Glomerular endothelial cell (primary cell): ENCODE measurements around the gene EEPD1. TPM values are rescaled to one million over a fixed set of nuclear protein-coding genes. Genes with fewer than 3 reads are reported as not detected.
"Not testable (repeated sequence)": the region's sequence is repeated elsewhere in the genome, so short reads cannot be mapped to it uniquely, and the experiment has no call there.

Experiments used
- DNase-seq: peaks from one replicate; pipeline ENCODE4 v3.0.0-alpha.2; 2011; ENCODE audit warnings: low read depth, low spot score; ENCODE audit errors: extremely low read depth
- total RNA-seq: library from RNA; depleted of rRNA; stranded (reverse); fragments of >200 nt; gene quantifications from 2 replicates; pipeline ENCODE4 v1.2.3, GENCODE V29; 2015

EEPD1 gene
- 4.7 and 6.2 TPM in 2 replicates for total RNA-seq

DNA sequence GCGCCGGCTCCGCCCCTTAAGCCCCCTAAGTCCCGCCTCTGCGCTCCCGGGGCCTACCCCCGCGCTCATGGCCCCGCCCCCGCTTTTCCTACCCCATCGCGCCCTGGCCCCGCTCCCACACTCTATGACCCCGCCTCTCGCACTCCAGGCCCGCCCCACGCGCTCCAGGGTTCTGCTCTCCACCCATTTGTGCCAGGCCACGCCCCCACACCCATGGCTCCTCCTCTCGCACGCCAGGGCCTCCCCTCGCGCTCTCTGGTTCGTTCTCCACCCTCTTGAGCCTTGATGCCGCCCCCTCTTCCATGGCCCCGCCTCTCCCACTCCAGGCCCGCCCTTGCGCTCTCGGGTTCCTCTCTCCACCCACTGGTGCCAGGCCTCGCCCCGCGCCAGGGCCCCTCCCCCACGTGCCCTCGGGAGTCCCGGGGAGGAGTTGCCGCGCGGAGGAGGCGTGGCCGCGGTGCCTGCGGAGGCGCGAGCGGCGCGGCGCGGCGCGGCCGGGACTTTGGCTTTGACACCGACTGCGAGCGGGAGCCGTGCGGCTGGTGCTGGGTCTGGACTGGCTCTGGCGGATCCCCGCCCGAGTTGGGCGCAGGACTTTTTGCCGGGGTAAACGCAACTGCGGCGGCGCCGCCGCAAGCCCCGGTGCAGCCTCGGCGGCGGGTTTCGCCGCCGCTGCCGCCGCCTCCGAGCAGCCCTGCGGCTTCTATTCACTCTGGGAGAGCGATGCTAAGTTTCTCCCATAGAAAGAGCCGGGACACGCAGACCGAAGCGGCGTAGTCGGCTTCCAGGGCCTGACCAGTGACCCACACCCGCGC is at the start of gene EEPD1:
Gene EEPD1, plus strand, starts transcription at position 499 of the 815 bp plus-strand sequence. CDS start 1,071 bp downstream, outside the sequence.
- peak; percentile 81 for DNase-seq

DNA sequence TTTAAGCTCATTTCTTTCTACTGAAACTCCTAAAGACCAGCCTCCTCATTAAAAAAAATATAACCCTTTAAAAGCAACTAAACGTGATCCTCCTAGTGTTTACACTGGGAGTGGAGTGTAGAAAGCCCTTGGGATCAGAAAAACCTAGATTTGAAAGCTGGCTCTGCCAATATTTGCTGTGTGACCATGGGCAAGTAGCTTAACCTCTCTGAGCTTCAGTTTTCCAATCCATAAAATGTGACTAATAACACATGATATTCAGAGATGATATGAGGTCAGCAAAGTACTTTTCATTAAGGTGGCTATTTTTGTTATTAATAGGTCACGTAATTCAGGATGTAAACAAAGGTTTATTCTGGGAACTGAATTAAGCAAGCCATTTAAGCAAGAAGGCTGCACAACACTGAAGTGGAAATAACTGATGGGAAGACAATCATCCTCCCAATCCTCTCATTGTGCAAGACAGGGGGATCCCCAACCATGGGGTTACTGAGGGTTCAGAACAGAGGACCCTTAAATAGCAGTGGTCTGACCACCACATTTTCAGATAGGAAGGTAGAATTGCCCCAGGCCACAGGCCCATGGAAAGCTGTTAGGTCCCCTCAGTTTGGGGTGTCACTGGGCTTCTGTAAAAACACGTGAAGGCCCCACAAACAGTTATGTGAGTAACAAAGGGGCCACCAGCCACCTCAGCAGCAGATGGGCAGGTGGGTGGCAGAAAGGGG is 49.1 kb upstream of the EEPD1 start:
- no peak for DNase-seq

DNA sequence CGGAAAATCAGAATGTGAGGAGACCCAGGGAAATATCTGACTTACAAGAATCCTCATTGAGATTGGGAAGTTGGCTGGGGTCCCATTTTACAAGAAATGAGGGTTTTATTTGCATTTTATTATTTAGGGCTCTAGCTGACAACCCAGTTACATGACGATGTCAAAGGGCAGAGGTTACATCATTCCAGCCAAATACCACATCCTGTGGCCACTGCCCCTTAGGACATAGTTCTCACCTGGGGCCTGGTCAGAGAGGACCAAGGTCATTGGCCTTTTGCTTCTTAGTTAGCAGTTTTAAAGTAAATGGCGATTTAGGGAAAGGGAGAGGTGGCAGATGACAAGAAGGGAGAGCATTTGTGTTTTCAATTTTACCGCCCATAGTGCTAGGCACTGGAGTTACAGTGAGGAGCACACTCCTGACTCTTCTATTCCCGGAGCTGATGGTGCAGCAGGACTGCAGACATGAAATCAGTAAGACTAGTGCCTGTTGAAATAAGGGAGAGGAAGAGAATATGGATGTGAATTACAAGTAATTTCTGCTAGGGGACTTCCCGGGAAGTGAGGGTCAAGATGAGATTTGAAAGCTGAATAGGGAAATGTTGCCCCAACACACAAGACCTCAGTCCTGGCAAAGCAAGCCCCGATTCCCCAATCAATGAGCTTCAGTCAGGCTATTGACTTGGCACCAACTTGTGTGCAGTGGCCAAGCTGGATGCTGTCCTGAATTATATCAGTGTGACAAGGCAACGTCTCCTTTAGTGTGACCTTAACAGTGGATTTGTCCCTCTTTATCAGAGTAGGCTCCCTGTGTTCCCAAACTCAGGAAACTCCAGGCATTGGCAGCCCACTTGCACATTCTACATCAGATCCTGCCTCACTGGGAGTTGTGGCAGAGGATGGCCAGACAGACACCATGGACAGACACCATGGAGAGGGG is 45.8 kb upstream of the EEPD1 start:
- not testable (repeated sequence) for DNase-seq

DNA sequence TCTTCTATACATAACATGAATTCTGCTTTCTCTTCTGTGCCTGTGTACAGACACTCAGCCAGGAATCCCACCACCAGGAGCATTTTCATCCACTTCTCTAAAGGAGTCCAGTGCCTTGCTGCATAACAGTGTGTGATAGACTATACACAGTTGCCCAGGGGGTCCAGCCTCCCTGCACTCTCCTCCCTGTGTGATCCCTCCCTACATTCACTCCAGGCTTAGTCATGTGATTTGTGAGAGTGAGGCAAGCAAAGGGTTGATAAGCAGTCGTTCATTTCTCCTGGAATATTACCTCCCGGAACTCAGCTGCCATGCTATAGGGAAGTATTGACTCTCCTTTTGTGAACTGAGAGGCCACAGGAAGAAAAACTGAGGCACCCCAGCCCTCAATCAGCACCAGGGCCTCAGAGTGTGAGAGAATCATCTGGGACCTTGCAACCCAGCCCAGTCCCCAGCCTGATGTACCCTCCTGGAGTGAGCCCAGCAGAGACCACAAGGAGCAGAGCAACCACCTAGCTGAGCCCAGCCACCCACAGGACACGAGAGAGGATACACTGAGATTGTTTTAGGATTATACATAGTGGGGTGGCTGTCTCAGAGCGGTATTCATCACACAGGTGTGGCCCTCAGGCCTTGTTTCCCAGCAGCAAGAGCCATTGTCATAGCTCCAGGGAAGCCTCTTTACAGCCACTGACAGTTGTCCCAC is 45.0 kb upstream of the EEPD1 start:
- no peak for DNase-seq

DNA sequence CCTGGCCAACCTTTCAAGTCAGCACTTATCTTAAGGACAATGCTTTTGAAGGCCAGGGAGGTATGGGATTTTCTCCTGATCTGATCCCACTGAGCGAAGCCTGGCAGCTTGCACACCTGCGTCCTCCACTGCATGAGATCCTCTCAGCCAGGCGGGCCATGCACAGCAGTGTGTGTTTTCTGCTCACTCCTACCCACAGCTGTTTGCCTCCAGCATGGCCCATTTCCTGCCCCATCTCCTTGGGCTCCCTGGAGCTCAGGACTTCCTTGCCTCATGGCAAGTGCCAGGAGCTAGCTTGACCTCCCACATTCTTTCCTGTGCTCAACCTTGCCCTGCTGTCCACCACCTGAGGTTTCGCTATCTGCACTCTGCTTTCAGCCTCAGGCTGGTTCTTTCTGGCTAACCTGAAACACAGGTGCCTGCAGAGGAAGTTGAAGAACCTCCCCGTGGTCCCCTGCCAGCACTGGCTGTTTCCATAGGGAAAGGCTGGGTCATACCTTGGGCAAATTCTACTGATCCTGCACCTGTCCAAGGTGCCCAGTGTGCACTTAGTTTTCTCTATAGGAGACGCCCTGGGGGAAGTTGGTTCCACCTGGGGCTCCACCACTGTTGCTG is 43.9 kb upstream of the EEPD1 start:
- no peak for DNase-seq

DNA sequence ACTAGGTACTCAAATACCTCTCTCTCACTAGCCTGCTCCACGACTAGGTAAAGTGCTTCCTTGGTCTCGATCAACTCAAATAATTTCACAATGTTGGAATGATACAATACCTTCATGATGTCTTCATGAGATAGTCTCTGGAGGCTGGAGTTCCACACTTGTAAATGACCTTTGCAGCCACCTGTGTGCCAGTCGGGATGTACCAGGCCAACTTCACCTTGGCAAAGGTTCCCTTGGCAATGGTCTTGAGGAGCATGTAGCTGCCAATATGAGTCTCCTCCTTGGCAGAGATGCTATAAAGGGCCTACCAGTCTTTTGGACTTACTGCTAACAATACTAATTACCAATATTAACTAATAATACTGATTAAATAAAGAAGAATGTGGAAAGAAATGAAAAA is 42.5 kb upstream of the EEPD1 start:
- DNase-seq, result no peak

DNA sequence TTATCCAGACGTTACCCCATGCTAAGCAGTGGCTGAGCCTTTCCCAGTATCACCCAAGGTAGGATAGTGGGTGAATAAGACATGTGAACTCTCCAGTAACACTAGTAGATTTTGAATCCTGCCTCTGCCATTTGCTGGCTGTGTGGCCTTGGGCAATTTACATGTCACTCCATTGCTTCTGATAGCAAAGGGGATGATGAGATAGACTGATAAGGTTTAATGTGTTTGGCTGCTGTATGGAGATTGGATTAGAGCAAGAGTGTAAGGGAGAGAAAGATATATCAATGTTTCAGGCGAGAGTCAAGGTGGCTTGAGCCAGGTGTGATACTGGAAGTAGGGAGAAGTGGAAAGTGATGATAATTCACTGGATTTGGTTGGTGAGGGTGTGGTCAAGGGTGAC is 40.1 kb upstream of the EEPD1 start:
- DNase-seq, result no peak

DNA sequence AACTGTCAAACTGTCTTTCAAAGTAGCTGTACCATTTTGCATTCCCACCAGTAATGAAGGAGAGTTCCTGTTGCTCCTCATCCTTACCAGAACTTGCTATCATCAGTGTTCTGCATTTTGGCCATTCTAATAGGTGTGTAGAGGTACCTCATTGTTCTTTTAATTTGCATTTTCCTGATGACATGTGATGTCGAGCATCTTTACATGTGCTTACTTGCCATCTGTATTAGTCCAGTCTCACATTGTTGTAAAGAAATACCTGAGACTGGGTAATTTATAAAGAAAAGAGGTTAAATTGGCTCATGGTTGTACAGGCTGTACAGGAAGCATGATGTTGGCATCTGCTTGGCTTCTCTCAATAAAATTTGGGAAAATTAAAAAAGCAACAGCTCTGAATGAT is 38.7 kb upstream of the EEPD1 start:
- DNase-seq, result no peak

DNA sequence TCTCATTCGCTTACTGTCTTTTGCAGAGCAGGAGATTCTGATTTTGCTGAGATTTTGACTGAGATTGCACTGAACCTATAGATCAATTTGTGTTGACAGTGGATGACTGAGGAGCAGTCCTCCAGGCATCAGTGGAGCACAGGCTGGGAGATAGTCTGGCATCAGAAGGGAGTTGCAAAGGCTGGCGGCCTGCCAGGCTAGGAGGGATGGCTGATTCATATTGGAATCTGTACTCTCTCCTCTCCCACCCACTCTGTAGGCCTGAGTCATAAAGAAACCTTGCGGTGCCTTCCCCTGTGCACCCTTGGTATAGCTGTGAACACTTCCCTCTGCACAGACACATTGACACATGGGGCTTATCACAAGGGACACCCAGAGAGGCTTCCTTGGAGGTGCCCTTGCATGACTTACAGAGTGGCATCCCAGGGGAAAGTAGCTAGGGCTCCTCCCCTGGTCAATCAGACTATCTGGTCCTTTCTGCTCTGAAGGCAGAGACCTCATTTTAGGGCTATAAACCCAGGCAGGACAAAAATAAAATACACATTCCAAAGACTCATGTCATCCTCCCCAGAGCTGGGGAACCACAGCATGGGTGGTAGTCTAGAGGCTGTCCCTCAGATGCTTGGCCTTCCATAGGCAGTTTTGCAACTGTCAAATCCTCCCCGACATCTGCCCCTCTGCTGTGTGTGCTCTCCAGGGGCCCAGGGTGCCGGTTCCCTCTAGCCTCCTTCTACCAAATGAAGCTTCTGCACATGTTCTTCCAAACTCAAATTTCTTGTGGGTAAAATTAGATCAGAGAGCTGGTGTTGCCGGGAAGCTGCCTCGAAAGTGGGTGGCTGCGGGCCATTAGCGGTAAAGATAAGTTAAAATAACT is 37.4 kb upstream of the EEPD1 start:
- DNase-seq, result peak; percentile 52

DNA sequence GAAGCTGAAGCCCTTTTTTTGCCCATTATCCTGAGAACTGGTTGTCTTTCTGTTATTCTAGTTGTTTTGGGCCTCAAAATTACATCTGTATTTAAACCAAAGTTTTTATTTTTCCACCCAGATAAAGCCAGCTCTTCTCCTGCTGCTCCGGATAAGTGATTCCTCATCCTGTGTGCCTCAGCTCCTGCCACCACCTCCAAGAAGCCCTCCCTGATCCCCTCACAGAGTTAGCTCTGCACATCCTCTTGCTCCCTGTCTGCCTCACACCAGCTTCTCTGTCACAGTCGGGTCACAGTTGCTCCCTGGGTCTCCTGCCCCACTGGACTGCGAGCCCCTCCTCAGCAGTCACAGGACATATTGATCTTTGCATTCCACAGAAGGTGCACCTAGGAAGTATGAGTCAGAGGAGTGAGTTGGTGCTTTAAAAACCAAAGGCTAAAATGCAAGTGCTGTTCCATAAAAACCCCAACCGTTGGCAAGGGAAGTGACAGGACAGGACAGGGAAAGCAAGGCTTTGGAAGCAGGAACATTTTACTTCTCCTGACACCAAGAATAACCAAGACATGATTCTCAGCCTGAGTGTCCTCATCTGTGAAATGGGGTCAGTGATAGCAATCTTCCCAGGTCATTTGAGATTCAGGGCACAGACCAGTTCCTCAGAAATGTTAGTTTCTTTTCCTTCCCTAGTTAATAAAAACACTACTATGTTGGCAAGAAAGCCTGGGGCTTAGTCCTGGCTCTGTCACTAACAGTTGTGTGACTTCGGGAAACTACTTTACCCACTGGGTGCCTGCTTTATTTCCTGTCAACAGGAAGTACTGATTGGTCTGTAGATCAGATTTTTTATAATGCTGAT is 36.5 kb upstream of the EEPD1 start:
- no peak for DNase-seq

DNA sequence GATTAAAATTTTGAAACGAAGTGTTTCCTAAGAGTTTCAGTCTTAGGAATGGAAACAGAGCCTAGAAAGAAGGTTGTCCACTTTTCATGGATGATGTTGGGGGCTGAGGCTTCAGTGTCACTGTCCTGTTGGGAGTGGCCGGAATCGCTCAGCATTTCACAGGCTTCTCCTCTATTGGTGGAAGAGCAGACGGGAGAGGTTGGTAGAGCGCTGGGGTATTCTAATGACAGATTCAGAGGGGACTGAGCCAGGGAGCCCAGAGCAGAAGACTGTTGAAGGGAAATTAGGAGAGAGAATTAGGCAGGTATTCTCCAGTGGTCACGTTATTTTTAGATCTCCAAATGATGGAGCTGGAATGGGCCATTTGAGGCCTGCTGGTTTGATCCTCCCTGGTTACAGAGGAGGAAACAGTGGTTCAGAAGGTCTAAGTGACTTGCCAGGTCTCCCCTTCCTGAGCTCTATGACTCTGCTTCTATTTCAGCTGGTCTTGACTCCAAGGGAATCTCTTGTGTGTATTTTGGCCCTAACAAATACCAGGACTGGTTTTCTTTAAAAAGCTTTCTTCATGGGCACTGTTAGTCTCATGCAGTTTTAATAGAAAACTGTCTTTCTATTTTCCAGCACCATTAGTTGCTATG is 35.7 kb upstream of the EEPD1 start:
- no peak for DNase-seq

DNA sequence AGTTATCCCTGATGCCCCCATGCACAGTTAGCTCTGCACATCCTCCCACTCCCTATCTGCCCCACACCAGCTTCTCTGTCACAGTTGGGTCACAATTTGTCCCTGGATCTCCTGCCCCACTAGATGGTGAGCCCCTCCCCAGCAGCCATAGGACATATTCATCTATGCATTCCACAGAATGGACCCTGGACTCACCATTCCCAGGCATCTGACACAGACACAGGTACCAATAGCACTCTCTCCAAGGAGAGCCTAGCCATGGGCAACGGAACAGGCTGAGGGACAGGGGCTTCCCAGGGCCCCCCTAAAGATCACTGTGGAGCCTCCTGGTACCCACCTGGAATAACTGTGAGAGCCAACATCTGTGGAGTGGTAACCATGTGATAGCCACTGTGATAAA is 34.7 kb upstream of the EEPD1 start:
- no peak for DNase-seq

DNA sequence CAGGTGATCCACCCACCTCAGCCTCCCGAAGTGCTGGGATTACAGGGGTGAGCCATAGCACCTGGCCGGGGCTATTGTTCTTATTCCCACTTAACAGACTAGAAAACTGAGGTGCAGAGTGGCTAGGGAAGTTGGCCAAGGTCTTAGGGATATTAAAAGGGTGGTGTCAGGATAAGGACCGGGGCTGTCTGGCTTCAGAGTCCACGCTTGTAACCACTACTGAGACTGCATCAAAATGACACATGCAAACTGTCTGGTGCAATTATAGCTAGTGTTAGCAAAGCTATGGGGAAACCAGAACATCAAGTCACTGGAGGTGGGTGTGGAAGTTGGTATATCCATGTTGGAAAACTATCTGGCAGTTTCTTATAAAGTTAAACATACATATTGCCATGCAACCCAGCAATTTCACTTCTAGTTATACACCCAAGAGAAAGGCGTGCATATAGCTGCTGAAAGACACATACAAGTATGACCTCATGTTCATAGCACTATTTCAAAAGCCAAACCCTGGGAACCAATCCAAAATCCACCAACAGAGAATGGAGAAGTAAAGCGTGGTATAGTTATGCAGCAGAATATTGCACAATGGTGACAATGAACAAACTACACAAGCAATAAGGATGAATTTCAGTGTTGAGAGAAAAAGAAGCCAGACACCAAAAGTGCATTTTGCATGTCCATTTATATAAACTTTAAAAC is 33.9 kb upstream of the EEPD1 start:
- DNase-seq, result no peak

DNA sequence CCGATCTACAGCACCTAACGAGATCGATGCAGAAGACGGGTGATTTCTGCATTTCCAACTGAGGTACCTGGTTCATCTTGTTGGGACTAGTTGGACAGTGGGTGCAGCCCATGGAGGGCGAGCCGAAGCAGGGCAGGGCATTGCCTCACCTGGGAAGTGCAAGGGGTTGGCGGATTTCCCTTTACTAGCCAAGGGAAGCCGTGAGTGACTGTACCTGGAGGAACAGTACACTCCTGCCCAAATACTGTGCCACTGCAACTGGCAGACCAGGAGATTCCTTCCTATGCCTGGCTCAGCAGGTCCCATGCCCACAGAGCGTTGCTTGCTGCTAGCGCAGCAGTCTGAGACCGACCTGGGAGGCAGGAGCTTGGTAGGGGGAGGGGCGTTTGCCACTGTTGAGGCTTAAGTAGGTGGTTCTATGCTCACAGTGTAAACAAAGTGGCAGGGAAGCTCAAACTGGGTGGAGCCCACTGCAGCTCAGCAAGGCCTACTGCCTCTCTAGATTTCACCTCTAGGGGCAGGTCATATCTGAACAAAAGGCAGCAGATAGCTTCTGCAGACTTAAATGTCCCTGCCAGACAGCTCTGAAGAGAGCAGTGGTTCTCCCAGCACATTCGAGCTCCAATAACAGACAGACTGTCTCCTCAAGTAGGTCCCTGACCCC is 32.9 kb upstream of the EEPD1 start:
- DNase-seq, result not testable (repeated sequence)

DNA sequence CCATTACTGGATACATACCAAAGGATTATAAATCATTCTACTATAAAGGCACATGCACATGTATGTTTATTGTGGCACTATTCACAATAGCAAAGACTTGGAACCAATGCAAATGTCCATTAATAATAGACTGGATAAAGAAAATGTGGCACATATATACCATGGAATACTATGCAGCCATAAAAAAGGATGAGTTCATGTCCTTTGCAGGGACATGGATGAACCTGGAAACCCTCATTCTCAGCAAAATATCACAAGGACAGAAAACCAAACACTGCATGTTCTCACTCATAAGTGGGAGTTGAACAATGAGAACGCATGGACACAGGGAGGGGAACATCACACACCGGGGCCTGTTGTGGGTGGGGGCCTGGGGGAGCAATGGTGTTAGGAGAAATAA is 27.4 kb upstream of the EEPD1 start:
- not testable (repeated sequence) for DNase-seq

DNA sequence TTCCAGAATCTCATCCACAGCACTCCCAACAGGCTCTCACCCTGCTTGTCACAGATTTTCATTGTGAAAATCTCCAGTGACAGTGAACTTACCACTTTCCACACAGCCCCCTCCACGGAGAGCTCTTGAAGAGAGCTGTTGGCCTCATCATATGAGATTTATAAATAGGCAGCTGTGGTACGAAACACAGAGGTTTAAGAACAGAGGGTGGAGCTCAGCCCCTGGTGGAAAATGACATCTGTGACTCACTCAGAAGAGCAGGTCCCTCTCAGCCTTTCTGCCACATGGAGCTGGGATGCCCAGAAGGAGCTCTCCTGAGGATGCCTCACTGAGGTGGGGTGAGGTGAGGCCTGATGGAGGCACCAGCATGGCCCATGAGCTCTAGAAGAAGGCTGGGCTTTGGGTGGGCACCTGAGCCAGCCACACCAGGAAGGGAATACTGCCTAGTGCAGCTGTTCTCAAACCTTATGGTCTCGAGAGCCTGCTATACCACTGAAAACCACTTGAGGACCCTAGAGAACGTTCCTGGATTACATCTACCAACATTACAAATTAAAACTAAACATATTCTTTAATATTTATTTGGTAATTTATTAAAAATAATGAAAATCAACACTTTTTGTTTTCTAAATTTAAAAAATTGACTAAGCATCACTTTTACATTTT is 25.8 kb upstream of the EEPD1 start:
- DNase-seq, result no peak
